ENCODE measurements around the gene SPNS3.

DNA sequence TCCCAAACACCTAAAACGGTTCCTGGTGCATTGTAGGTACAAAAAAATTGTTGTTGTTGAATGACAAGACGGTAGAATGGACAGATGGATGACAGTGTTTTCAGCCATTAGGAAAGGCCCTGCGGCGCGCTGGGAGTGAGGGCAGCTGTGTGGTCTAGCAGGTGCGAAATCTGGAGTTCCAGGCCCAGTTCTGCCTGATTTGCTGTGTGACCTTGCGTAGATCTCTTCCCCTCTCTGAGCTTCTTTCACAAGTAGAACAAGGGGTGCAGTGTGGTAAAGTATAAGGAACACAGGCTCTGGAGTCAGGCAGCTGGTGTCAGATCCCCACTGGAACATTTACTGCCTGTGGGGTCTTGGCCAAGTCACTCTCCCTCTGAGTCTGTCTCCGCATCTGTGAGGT, 90.2 kb downstream of the SPNS3 start:
- TF ChIP-seq RAD21 (IDR thresholded peaks at IDR 0.05; ENCODE audit: low read depth) = no peak
- TF ChIP-seq, protein P1, sequence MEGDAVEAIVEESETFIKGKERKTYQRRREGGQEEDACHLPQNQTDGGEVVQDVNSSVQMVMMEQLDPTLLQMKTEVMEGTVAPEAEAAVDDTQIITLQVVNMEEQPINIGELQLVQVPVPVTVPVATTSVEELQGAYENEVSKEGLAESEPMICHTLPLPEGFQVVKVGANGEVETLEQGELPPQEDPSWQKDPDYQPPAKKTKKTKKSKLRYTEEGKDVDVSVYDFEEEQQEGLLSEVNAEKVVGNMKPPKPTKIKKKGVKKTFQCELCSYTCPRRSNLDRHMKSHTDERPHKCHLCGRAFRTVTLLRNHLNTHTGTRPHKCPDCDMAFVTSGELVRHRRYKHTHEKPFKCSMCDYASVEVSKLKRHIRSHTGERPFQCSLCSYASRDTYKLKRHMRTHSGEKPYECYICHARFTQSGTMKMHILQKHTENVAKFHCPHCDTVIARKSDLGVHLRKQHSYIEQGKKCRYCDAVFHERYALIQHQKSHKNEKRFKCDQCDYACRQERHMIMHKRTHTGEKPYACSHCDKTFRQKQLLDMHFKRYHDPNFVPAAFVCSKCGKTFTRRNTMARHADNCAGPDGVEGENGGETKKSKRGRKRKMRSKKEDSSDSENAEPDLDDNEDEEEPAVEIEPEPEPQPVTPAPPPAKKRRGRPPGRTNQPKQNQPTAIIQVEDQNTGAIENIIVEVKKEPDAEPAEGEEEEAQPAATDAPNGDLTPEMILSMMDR (IDR thresholded peaks at IDR 0.05 in 2 of 3, conservative IDR thresholded peaks at IDR 0.05 in 1 of 3; ENCODE audit: borderline replicate concordance in 1 of 3, insufficient read depth in 1 of 3, low read depth in 2 of 3, low read length in 2 of 3) = no peak
- no peak for TF ChIP-seq EZH2 (IDR thresholded peaks at IDR 0.05)
- TF ChIP-seq, protein P2, sequence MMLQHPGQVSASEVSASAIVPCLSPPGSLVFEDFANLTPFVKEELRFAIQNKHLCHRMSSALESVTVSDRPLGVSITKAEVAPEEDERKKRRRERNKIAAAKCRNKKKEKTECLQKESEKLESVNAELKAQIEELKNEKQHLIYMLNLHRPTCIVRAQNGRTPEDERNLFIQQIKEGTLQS (IDR thresholded peaks at IDR 0.05) = no peak
- TF ChIP-seq FOSL1 (IDR thresholded peaks at IDR 0.05; ENCODE audit: low read depth) = no peak
- TF ChIP-seq CBX3 (IDR thresholded peaks at IDR 0.05; ENCODE audit: low read depth) = no peak
- TF ChIP-seq, protein P3, sequence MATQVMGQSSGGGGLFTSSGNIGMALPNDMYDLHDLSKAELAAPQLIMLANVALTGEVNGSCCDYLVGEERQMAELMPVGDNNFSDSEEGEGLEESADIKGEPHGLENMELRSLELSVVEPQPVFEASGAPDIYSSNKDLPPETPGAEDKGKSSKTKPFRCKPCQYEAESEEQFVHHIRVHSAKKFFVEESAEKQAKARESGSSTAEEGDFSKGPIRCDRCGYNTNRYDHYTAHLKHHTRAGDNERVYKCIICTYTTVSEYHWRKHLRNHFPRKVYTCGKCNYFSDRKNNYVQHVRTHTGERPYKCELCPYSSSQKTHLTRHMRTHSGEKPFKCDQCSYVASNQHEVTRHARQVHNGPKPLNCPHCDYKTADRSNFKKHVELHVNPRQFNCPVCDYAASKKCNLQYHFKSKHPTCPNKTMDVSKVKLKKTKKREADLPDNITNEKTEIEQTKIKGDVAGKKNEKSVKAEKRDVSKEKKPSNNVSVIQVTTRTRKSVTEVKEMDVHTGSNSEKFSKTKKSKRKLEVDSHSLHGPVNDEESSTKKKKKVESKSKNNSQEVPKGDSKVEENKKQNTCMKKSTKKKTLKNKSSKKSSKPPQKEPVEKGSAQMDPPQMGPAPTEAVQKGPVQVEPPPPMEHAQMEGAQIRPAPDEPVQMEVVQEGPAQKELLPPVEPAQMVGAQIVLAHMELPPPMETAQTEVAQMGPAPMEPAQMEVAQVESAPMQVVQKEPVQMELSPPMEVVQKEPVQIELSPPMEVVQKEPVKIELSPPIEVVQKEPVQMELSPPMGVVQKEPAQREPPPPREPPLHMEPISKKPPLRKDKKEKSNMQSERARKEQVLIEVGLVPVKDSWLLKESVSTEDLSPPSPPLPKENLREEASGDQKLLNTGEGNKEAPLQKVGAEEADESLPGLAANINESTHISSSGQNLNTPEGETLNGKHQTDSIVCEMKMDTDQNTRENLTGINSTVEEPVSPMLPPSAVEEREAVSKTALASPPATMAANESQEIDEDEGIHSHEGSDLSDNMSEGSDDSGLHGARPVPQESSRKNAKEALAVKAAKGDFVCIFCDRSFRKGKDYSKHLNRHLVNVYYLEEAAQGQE (IDR thresholded peaks at IDR 0.05; ENCODE audit: low read depth) = no peak
- no peak for TF ChIP-seq ZNF274 (IDR thresholded peaks at IDR 0.05; ENCODE audit: low read depth, low read length)
- TF ChIP-seq CEBPB (IDR thresholded peaks at IDR 0.05; ENCODE audit: low read depth) = no peak
- TF ChIP-seq, protein P4, sequence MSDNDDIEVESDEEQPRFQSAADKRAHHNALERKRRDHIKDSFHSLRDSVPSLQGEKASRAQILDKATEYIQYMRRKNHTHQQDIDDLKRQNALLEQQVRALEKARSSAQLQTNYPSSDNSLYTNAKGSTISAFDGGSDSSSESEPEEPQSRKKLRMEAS (IDR thresholded peaks at IDR 0.05) = no peak
- no peak for TF ChIP-seq POLR2AphosphoS5 (IDR thresholded peaks at IDR 0.05; ENCODE audit: low read depth, low read length)
- no peak for TF ChIP-seq POLR2A (IDR thresholded peaks at IDR 0.05; ENCODE audit: borderline replicate concordance, extremely low read depth, insufficient read depth, insufficient read length)
- no peak for TF ChIP-seq EGR1 (IDR thresholded peaks at IDR 0.05; ENCODE audit: low read depth)
- no peak for TF ChIP-seq EZH2phosphoT487 (IDR thresholded peaks at IDR 0.05; ENCODE audit: borderline replicate concordance)

All from HCT116 (cell line).